ENCODE measurements around the gene UROS. TPM values are rescaled to one million over a fixed set of nuclear protein-coding genes. Genes with fewer than 3 reads are reported as not detected.

UROS gene
- total and polyA plus RNA-seq, 2 of the 4 experiments (the other 2 are of a cell fraction) = 48.7 to 56.5 TPM

GRCh38 chr10:125808047-125808446, 15.0 kb downstream of the UROS start:
- in situ Hi-C loops (cut with MboI; ENCODE audit: low sequenced_read_pairs) = no loop called here
- no peaks in the 10 kb centered on the region for H3K27me3 ChIP-seq (ENCODE audit: control insufficient read depth, insufficient read depth, low read length)

More at GRCh38 chr10:125808047-125808446, 15.0 kb downstream of the UROS start:
- Histone ChIP-seq H2AFZ (replicated peaks; ENCODE audit: low read length, poor library complexity) (no peak overlapping the region), H3K9ac (ENCODE audit: low read depth, low read length) (no peak overlapping the region), H3K27ac (ENCODE audit: insufficient read depth, low read length) (no peak overlapping the region), H2BK20ac (ENCODE audit: low read depth, low read length) (no peak overlapping the region), H2BK15ac (ENCODE audit: low read depth, low read length) (no peak overlapping the region), H3K4me2 (ENCODE audit: low read depth, low read length) (no peak overlapping the region), H3K4me3 (ENCODE audit: insufficient read depth, low read depth, low read length) (no peak overlapping the region), H2BK5ac (ENCODE audit: low read depth, low read length, poor library complexity, severe bottlenecking) (no peak overlapping the region), H3K23ac (ENCODE audit: low read depth, low read length) (no peak overlapping the region), H4K20me1 (ENCODE audit: insufficient read depth, low read length) (no peaks in the 10 kb centered on the region), H3K4me1 (ENCODE audit: control insufficient read depth, insufficient read depth, low read length) (no peaks in the 10 kb centered on the region), H3K4ac (ENCODE audit: low read depth, low read length) (no peak overlapping the region), H3K14ac (replicated peaks; ENCODE audit: low read depth, low read length) (no peak overlapping the region), H2AK5ac (ENCODE audit: low read depth, low read length) (no peak overlapping the region), H2AK9ac (replicated peaks; ENCODE audit: low read depth, low read length, poor library complexity) (no peak overlapping the region), H4K5ac (ENCODE audit: low read depth, low read length) (no peak overlapping the region), H2BK120ac (ENCODE audit: low read depth, low read length) (no peak overlapping the region), H3K9me3 (ENCODE audit: control insufficient read depth, insufficient read depth, low read length) (no peaks in the 10 kb centered on the region), H3K9me1 (ENCODE audit: insufficient read depth, low read length) (no peaks in the 10 kb centered on the region; the same call in 1 of the 2 replicates), H3K56ac (ENCODE audit: extremely low read depth, insufficient read depth, low read length) (no peak overlapping the region), H3K18ac (ENCODE audit: low read depth, low read length) (no peak overlapping the region), H4K91ac (ENCODE audit: insufficient read depth, low read depth, low read length) (no peak overlapping the region), H4K8ac (ENCODE audit: low read depth in 2 of 2, low read length in 2 of 2) (no peak overlapping the region), H3K79me1 (ENCODE audit: low read depth in 1 of 2, low read length in 2 of 2) (no peaks in the 10 kb centered on the region), H3K36me3 (ENCODE audit: control insufficient read depth, insufficient read depth, low read length) (peaks cover 41% of the 10 kb centered on the region)
- dilution Hi-C loops (cut with HindIII; ENCODE audit: low sequenced_read_pairs, unreplicated experiment) = no loop called here
- no peak for TF ChIP-seq SMC3 (IDR thresholded peaks at IDR 0.05; ENCODE audit: low read depth, low read length)
- no peak for TF ChIP-seq CEBPB (IDR thresholded peaks at IDR 0.05; ENCODE audit: low read depth, low read length)
- TF ChIP-seq RCOR1 (IDR thresholded peaks at IDR 0.05; ENCODE audit: insufficient replicate concordance, low read length) = no peak
- no peak for TF ChIP-seq CTCF (conservative IDR thresholded peaks at IDR 0.05; ENCODE audit: low read depth, low read length)
- TF ChIP-seq NFE2L2 (IDR thresholded peaks at IDR 0.05; ENCODE audit: low read depth, low read length) = no peak
- TF ChIP-seq USF2 (IDR thresholded peaks at IDR 0.05; ENCODE audit: low read depth, low read length) = no peak
- TF ChIP-seq POLR2A (IDR thresholded peaks at IDR 0.05; ENCODE audit: low read depth, low read length) = no peak
- TF ChIP-seq RFX5 (IDR thresholded peaks at IDR 0.05; ENCODE audit: low read depth, low read length) = no peak
- TF ChIP-seq MAZ (IDR thresholded peaks at IDR 0.05; ENCODE audit: borderline replicate concordance, low read depth, low read length) = no peak
- no peak for TF ChIP-seq RAD21 (IDR thresholded peaks at IDR 0.05; ENCODE audit: low read length)
- TF ChIP-seq FOS (IDR thresholded peaks at IDR 0.05; ENCODE audit: low read depth, low read length) = no peak
- TF ChIP-seq BHLHE40 (IDR thresholded peaks at IDR 0.05; ENCODE audit: low read depth, low read length) = no peak
- no peak for TF ChIP-seq MXI1 (IDR thresholded peaks at IDR 0.05; ENCODE audit: borderline replicate concordance, low read depth, low read length)
- TF ChIP-seq CHD1 (IDR thresholded peaks at IDR 0.05; ENCODE audit: low read depth, low read length) = no peak
- intact Hi-C loops (cut with micrococcal nuclease) = no loop called here
- no CpG with 5 or more reads among the region's 1 CpG for WGBS, 2 experiments (ENCODE audit: extremely low coverage in 2 of 2, insufficient read length in 1 of 2)
- no peak for ATAC-seq (ENCODE audit: low read depth)
- ChIA-PET CTCF (interaction anchor here (1.2 kb wide), 1 partner anchor 11 kb away, joined by 4 read pairs; no protein-coding TSS in a partner anchor), POLR2A (ENCODE audit: unreplicated experiment) (no interaction called here)
- no TSS peak for BruUV-seq (replicated peaks)
- DNase-seq = no peak

Data from IMR-90 (cell line).